Keratinocyte (primary cell): ENCODE measurements around the gene HEPACAM.

ENCODE experiments used
- CTCF ChIP-seq, 3 experiments: IDR thresholded peaks in 1 of 3; conservative IDR thresholded peaks in 1 of 3; optimal IDR thresholded peaks in 1 of 3; 2 replicates in 2 of 3; 3 replicates in 1 of 3; pipeline versions ENCODE3 to v1.5.1; 2011; ENCODE audit warnings: low read length in 3 of 3, mild to moderate bottlenecking in 3 of 3, moderate library complexity in 2 of 3, control low read depth in 1 of 3, inconsistent platforms in 1 of 3; ENCODE audit not compliant: insufficient read depth in 2 of 3; ENCODE audit errors: extremely low read depth in 1 of 3
- EZH2 ChIP-seq: IDR thresholded peaks from one replicate; pipeline ENCODE4 v1.6.1; 2012; ENCODE audit warnings: inconsistent platforms, mild to moderate bottlenecking, low read length, moderate library complexity

GRCh38 chr11:124886476-124886875, 49.4 kb downstream of the HEPACAM start:
- TF ChIP-seq CTCF (optimal IDR thresholded peaks at IDR 0.05 in 1 of 3, IDR thresholded peaks at IDR 0.05 in 1 of 3, conservative IDR thresholded peaks at IDR 0.05 in 1 of 3; ENCODE audit: extremely low read depth in 1 of 3, insufficient read depth in 2 of 3, low read length in 3 of 3) (no peak), EZH2 (no peak)
